Thyroid gland (tissue), 4 donors: ENCODE results near the gene PHKA1.

Experiments
- CTCF ChIP-seq, 6 experiments: fragments of 200-600 bp in 3 of 6; fragments of 450-650 bp in 3 of 6; sonication (generic) in 3 of 6; IDR thresholded peaks; one replicate each; pipeline ENCODE4 v1.5.1; 2016 to 2019; ENCODE audit warnings: antibody characterized with exemption in 6 of 6, mild to moderate bottlenecking in 2 of 6, inconsistent platforms in 1 of 6, moderate library complexity in 1 of 6
- POLR2A ChIP-seq, 2 donors: fragments of 450-650 bp; IDR thresholded peaks; one replicate each; pipeline ENCODE4 v1.6.1; 2017; ENCODE audit warnings: antibody characterized with exemption in 2 of 2, mild to moderate bottlenecking in 2 of 2, moderate library complexity in 1 of 2

DNA sequence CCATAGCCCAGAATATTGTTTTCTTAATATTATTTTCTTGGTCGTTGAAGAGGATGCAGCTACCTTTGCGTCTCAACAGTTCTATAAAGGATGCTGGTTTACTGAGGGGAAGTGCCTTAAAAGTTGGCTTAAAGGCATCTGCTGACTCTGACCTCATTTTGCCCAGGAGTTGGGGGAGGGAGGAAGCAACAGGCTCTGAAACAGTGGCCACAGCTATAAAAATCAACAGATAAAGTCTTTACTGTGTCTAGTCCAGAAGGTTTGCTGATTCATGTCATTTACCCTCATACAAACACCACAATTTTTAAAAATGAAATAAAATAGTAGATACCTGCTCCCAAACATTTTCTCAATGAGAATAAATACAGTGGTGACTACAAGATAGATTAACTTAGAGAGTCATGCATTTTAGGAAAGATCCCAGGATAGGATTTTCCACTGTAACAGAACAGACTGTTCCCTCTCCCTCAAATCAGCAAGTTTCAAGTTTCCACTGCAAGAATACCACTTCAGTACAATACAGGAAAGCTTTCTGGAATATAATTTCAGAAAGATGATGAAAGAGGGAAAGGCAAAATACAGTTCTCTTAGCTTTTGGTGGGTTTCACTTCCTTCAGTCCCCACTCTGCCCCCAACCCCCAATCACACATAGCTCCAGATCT, 1.9 kb downstream of the PHKA1 start:
- TF ChIP-seq CTCF (IDR thresholded peaks at IDR 0.05) (no peak), POLR2A (IDR thresholded peaks at IDR 0.05) (no peak)
